HG02678 (cell line): ENCODE data around the gene RHBG.
A peak's percentile ranks its signal among the peaks of the same experiment; 100 is the strongest.

Experiments
- ATAC-seq: cut with Tn5 transposase; IDR thresholded peaks from one replicate; pipeline ENCODE4 v1.9.1; 2021; ENCODE audit warnings: mild to moderate bottlenecking, moderate library complexity; ENCODE audit not compliant: unreplicated experiment

The RHBG gene

GRCh38 chr1:156402331-156403020, 33.5 kb downstream of the RHBG start:
- ATAC-seq, result no peak

- ATAC-seq, result no peak
Measured at GRCh38 chr1:156405670-156406069, 36.7 kb downstream of the RHBG start.

DNA sequence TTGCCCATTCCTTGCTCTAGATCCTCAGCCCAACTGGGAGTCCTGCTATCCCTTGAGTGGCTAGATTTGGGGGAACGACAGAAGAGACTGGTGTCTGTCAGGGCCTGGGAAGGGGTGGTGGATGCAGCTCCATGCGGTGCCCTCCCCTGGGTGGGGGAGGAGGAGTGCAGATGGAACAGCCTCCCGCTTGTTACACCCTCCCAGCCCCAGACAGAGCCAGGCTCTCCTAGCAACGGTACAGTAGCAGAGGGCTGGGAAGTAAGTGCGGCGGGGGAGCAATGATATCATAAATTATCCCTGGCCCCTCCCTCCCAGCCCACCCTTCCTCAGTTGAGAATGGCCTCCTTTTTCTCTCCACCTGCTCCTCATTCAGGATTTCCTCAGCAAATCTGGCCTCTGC, 37.2 kb downstream of the RHBG start:
- no peak for ATAC-seq

GRCh38 chr1:156407344-156407743, 38.3 kb downstream of the RHBG start:
- no peak for ATAC-seq

DNA sequence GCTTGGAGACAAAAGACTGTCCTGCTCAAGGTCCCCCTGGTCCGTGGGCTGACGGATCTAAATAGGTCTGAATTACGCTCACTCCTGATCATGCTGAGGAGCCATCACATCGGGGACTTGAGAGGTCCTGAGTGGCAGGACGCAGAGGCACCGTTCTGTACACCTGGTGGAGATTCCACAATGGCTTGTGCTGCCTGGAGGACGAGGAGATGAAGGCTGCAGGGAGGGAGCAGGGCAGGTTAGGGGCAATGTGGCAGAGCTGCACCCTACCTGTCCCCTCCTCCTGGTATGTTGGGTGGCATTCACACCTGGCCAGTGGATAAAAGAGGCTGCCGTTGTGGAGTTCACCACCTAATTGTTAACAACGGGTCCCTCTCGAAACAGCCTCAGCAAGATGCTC, 38.7 kb downstream of the RHBG start:
- ATAC-seq, result no peak

GRCh38 chr1:156409439-156409838, 40.4 kb downstream of the RHBG start:
- no peak for ATAC-seq

DNA sequence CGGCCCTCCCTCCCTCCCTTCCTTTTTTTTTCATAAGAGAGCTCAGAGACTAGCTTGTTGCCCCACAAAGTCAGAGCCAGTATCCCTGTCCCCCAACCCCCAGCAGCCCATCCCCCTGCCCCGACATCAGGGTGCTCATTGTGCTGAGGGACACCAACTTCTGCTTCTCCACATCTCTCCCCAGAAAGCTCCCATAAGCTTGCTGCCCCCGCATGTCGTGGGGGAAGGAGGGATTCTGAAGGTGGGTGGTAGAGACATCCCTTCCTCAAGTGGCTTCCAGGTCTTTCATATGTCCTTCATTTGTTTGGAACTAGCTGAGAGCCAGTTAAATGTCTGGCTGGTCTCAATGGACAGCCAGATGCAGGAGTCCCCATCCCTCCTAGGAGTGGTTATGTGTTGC, 41.2 kb downstream of the RHBG start:
- ATAC-seq, result no peak

DNA sequence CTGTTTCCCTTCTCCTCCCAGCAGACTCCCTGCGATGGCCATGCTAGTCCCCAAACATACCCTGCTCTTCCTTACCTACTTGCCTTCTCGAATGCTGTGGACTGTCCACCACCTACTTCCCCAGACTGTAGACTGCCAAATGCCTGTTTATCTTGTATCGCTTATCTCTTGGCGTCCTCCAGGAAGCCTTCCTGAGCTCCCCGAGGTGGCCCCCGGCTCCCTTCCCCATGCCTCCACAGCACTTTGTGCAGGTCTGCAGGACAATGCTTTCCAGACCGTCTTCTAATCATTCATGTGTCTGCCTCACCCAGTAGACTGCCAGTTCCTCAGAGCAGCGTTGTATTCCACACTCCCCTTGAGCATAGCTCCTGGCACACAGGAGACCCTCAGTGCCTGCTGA, 41.7 kb downstream of the RHBG start:
- ATAC-seq, result no peak

GRCh38 chr1:156412653-156413321, 43.8 kb downstream of the RHBG start:
- ATAC-seq, result no peak

GRCh38 chr1:156413391-156414246, 44.6 kb downstream of the RHBG start:
- ATAC-seq, result no peak

DNA sequence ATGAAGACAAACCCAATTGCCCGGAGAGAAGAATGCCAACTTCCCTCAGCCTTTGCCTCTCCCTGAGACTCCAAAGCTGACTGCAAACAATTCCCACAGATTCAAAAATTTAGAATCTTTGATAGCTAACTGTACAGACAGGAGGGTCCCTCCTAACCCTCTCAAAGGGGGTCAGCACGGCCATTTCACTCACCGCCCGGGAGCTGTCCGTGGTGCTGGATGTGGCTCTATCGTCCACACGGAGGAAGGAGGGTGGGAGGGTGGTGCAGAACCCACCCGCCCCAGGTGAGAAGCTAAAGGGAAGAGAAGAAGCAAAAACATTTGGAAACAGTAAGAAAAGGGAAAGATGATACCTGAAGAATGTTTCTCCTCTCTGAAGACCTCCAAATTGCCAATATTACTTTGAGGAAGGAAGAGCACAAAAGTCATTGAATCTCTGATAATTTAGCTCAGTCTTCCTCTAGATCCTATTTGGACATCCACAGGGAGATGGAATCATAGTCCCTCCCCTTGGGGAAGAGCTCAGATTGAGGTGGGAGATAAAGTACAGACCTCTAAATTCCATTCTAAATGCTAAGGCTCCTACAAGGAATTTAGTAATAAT, 45.6 kb downstream of the RHBG start:
- no peak for ATAC-seq

GRCh38 chr1:156416993-156417392, 48.0 kb downstream of the RHBG start:
- no peak for ATAC-seq

DNA sequence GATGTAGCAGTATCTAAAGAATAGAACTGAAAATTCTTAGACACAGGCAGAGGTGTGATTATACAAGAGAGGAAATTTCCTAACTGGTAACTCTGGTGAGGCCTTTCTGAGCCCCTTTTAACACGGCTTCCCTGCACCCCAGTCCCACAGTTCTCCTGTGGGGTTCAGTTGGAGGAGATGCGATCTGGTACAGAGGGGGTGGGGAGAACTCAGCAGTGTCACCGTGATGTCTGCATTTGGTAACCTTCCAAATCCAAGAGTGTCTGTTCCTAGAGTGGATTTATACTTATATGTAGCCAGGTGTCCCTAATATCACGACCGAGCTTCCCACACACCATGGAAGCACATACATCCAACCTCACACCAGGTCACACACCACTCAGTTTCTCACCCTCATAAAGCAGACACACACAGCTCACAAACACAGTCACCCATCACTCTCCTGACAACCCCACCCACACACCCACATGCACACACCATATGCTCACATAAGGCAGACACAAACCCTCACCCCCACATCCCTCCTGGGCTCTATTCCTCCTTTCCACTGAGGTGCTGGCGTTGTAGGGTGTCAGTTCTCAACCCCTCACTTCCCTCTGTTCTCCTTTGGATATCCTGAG, 48.5 kb downstream of the RHBG start:
- no peak for ATAC-seq

- no peak for ATAC-seq
Measured at GRCh38 chr1:156418416-156419070, 49.5 kb downstream of the RHBG start.

- no peak for ATAC-seq
Measured at GRCh38 chr1:156419854-156420204, 50.8 kb downstream of the RHBG start.

GRCh38 chr1:156420205-156421061, 51.4 kb downstream of the RHBG start:
- ATAC-seq, result no peak

- peak; percentile 64 for ATAC-seq
Measured at GRCh38 chr1:156421062-156421938, 52.3 kb downstream of the RHBG start.

- no peak for ATAC-seq
Measured at GRCh38 chr1:156421939-156422601, 53.1 kb downstream of the RHBG start.
